ENCODE measurements around the gene PARVB.

Gene PARVB

DNA sequence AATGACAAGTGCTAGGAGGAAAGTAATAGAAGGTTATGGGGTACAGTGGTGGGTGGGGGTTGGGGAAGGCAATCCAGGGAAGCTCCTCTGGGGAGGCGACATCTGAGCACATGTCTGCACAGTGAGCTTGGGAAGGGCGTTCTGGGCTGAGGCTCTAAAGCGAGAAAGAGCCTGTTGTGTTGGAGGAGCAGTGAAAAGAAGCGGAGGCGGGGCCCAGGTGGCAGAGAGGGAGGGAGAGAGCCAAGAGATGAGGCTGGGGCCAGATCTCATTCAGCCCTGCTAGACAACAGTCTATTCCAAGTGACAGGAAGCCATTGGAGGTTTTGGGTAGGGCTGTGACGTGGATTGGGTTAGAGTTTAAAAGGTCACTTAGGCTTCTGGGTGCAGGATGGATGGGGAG, 101.3 kb downstream of the PARVB start:
- TF ChIP-seq SUZ12 (IDR thresholded peaks at IDR 0.05; ENCODE audit: extremely low read depth, insufficient read depth, insufficient read length) = no peak
- no peak for TF ChIP-seq YY1 (IDR thresholded peaks at IDR 0.05; ENCODE audit: insufficient read depth, insufficient read length)
- TF ChIP-seq ZNF274 (IDR thresholded peaks at IDR 0.05; ENCODE audit: low read depth, low read length) = no peak
- Histone ChIP-seq H3K27me3 (ENCODE audit: insufficient read depth, insufficient read length) (no peaks in the 10 kb centered on the region), H3K9me3 (ENCODE audit: insufficient read depth, low read length) (peaks cover 18% of the 10 kb centered on the region)

DNA sequence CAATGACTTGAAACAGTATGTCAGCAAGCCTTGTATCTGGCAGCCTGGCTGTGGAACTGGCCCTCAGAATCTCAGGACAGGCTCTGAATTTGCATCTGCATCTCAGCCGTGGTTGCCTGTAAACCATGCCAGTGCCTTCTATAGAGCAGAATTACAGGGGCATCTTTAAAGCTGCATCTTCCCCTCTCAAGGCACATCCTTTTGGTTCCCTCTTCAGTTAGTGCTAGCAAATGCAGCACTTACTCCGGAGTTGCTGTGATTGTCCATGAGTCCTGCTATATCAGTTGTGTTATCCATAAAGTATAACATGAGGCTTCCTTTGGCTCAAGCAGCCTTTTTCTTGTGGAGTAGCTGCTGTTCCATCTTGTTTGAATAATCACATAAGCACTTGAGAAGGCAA, 102.7 kb downstream of the PARVB start:
- Histone ChIP-seq H3K27me3 (ENCODE audit: insufficient read depth, insufficient read length) (no peaks in the 10 kb centered on the region), H3K4me1 (ENCODE audit: insufficient read depth, insufficient read length) (no peaks in the 10 kb centered on the region), H3K9ac (ENCODE audit: insufficient read length, low read depth) (no peak overlapping the region), H3K4me3 (ENCODE audit: insufficient read length, low read depth) (no peak overlapping the region), H3K9me3 (ENCODE audit: insufficient read depth, low read length) (peaks cover 18% of the 10 kb centered on the region), H3K36me3 (ENCODE audit: insufficient read depth, insufficient read length, low read length) (no peaks in the 10 kb centered on the region)
- no peak for TF ChIP-seq SUZ12 (IDR thresholded peaks at IDR 0.05; ENCODE audit: extremely low read depth, insufficient read depth, insufficient read length)
- no peak for TF ChIP-seq YY1 (IDR thresholded peaks at IDR 0.05; ENCODE audit: insufficient read depth, insufficient read length)
- TF ChIP-seq ZNF274 (IDR thresholded peaks at IDR 0.05; ENCODE audit: low read depth, low read length) = no peak
- DNase-seq (ENCODE audit: low read depth, low spot score) = no peak

More for the DNA sequence above, 101.3 kb downstream of the PARVB start:
- no peak overlapping the region for H3K4me3 ChIP-seq (ENCODE audit: insufficient read length, low read depth)
- H3K4me1 ChIP-seq (ENCODE audit: insufficient read depth, insufficient read length) = no peaks in the 10 kb centered on the region
- H3K36me3 ChIP-seq (ENCODE audit: insufficient read depth, insufficient read length, low read length) = no peaks in the 10 kb centered on the region
- DNase-seq (ENCODE audit: low read depth, low spot score) = no peak
- no peak overlapping the region for H3K9ac ChIP-seq (ENCODE audit: insufficient read length, low read depth)

DNA sequence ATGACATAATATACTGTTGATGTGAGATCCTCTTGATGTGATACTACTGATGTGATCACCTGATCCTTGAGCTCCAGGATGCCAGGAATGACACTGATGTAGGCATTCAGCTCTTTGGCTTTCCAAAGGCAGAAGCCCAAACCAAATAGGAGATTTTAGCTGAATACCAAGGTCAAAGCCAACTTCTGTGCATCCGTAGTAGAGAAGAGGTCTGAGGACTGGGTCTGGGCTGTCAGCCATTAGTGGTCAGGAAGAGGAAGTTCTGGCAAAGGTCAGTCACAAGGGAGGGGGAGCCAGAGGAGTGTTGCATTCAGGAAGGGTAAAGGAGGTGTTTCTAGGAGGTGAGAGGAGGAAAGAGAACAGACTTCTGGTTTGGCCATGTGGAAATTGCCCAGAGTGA, 103.3 kb downstream of the PARVB start:
- no peak for DNase-seq (ENCODE audit: low read depth, low spot score)
- no peak overlapping the region for H3K9ac ChIP-seq (ENCODE audit: insufficient read length, low read depth)
- H3K9me3 ChIP-seq (ENCODE audit: insufficient read depth, low read length) = peaks cover 18% of the 10 kb centered on the region
- H3K4me1 ChIP-seq (ENCODE audit: insufficient read depth, insufficient read length) = no peaks in the 10 kb centered on the region
- no peak overlapping the region for H3K4me3 ChIP-seq (ENCODE audit: insufficient read length, low read depth)
- H3K27me3 ChIP-seq (ENCODE audit: insufficient read depth, insufficient read length) = no peaks in the 10 kb centered on the region
- H3K36me3 ChIP-seq (ENCODE audit: insufficient read depth, insufficient read length, low read length) = no peaks in the 10 kb centered on the region
- TF ChIP-seq ZNF274 (IDR thresholded peaks at IDR 0.05; ENCODE audit: low read depth, low read length) (no peak), YY1 (IDR thresholded peaks at IDR 0.05; ENCODE audit: insufficient read depth, insufficient read length) (no peak), SUZ12 (IDR thresholded peaks at IDR 0.05; ENCODE audit: extremely low read depth, insufficient read depth, insufficient read length) (no peak)

DNA sequence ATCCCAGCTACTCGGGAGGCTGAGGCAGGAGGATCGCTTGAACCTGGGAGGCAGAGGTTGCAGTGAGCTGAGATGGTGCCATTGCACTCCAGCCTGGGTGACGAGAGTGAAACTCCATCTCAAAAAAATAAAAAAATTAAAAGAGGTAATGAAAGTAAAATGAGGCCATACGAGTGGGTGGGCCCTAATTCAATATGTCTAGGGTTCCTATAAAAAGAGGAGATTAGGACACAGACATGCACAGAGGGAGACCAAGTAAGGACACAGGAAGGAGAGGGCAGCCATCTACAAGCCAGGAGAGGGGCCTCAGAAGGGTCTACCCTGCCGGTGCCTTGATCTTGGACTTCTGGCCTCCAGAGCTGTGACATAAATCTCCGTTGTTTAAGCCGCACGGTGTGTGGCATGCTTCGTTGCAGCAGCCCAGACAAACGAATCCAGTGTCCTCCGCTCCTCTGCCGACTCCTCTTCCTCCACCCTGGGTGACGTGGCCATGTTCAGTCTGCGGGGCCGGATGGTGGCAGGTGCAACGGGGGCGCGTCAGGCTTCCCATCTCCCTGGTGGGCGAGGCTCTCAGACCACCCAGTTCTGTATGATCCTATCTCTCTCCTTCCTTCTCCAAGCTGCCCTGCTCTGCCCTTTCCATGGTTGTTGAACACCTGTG, 105.0 kb downstream of the PARVB start:
- Histone ChIP-seq H3K9me3 (ENCODE audit: insufficient read depth, low read length) (peaks cover 18% of the 10 kb centered on the region), H3K9ac (ENCODE audit: insufficient read length, low read depth) (no peak overlapping the region), H3K36me3 (ENCODE audit: insufficient read depth, insufficient read length, low read length) (no peaks in the 10 kb centered on the region), H3K4me3 (ENCODE audit: insufficient read length, low read depth) (no peak overlapping the region), H3K27me3 (ENCODE audit: insufficient read depth, insufficient read length) (no peaks in the 10 kb centered on the region), H3K4me1 (ENCODE audit: insufficient read depth, insufficient read length) (no peaks in the 10 kb centered on the region)
- TF ChIP-seq SUZ12 (IDR thresholded peaks at IDR 0.05; ENCODE audit: extremely low read depth, insufficient read depth, insufficient read length) (no peak), ZNF274 (IDR thresholded peaks at IDR 0.05; ENCODE audit: low read depth, low read length) (no peak), YY1 (IDR thresholded peaks at IDR 0.05; ENCODE audit: insufficient read depth, insufficient read length) (no peak)
- DNase-seq (ENCODE audit: low read depth, low spot score) = no peak

DNA sequence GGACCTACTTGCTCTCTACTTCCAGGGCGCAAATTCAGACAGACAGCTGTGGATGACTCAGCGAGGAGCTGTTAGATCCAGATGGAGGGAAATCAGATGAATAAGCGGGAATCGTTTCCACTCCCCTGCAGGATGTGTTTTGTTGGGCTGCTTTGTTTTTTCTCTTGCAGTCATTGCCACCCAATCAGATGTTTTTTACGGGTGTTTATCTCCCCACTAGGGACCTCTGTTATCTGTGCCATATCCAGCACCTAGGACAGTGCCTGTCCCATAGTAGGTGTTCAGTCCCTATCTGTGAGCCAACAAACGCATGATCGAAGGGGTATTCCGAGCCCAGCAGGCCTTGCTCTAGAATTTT, 105.5 kb downstream of the PARVB start:
- no peak overlapping the region for H3K4me3 ChIP-seq (ENCODE audit: insufficient read length, low read depth)
- H3K9me3 ChIP-seq (ENCODE audit: insufficient read depth, low read length) = peaks cover 18% of the 10 kb centered on the region
- no peak for TF ChIP-seq ZNF274 (IDR thresholded peaks at IDR 0.05; ENCODE audit: low read depth, low read length)
- no peak for TF ChIP-seq SUZ12 (IDR thresholded peaks at IDR 0.05; ENCODE audit: extremely low read depth, insufficient read depth, insufficient read length)
- no peak for TF ChIP-seq YY1 (IDR thresholded peaks at IDR 0.05; ENCODE audit: insufficient read depth, insufficient read length)
- H3K36me3 ChIP-seq (ENCODE audit: insufficient read depth, insufficient read length, low read length) = no peaks in the 10 kb centered on the region
- no peak overlapping the region for H3K9ac ChIP-seq (ENCODE audit: insufficient read length, low read depth)
- no peaks in the 10 kb centered on the region for H3K27me3 ChIP-seq (ENCODE audit: insufficient read depth, insufficient read length)
- DNase-seq (ENCODE audit: low read depth, low spot score) = no peak
- no peaks in the 10 kb centered on the region for H3K4me1 ChIP-seq (ENCODE audit: insufficient read depth, insufficient read length)

DNA sequence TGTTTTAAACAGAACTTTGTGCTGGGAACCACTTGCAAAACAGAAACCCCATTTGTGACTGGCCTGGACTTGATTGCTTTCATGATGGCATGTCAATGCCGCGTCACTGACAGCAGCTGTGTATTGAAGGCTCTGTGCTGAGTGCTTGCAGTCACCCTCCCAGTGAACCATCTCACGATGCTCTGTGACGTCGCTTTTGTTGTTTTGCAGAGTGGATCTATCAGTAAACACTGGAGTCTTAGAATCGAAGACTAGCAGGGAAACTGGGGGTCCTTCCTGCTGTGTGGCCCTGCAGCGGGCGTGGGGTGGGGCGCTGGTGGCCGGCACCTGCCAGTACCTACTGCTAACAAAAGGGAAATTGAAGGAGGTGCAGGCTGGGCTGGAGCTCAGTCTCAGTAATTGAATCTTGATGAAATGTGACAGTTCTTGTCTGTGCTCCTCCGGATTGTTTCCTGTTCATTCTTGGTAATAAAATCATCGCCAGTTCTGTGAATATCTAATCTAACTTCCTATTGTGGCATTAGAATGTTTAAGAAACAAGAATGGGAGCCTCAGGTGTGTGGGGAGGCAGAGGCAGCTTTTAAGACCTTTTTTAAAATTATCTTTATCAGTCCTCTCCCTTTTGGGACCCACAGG, 106.1 kb downstream of the PARVB start:
- Histone ChIP-seq H3K9ac (ENCODE audit: insufficient read length, low read depth) (no peak overlapping the region), H3K27me3 (ENCODE audit: insufficient read depth, insufficient read length) (no peaks in the 10 kb centered on the region), H3K4me1 (ENCODE audit: insufficient read depth, insufficient read length) (no peaks in the 10 kb centered on the region), H3K4me3 (ENCODE audit: insufficient read length, low read depth) (no peak overlapping the region), H3K9me3 (ENCODE audit: insufficient read depth, low read length) (peaks cover 18% of the 10 kb centered on the region), H3K36me3 (ENCODE audit: insufficient read depth, insufficient read length, low read length) (no peaks in the 10 kb centered on the region)
- no peak for DNase-seq (ENCODE audit: low read depth, low spot score)
- TF ChIP-seq ZNF274 (IDR thresholded peaks at IDR 0.05; ENCODE audit: low read depth, low read length) (no peak), SUZ12 (IDR thresholded peaks at IDR 0.05; ENCODE audit: extremely low read depth, insufficient read depth, insufficient read length) (no peak), YY1 (IDR thresholded peaks at IDR 0.05; ENCODE audit: insufficient read depth, insufficient read length) (no peak)

DNA sequence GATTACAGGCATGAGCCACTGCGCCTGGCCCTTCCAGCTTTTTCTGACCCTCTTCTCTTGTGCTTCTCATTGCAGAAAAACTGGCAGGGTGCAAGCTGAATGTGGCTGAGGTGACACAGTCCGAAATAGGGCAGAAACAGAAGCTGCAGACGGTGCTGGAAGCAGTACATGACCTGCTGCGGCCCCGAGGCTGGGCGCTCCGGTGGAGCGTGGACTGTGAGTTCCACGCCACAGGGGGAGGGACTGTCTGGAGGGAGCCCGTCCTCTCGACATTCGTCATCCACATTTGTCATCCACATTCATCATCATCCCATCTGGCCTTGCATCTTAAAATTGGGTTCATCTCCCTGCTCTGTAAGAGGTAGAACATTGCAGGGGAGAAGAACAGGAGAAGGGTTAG, 107.3 kb downstream of the PARVB start:
- DNase-seq (ENCODE audit: low read depth, low spot score) = no peak
- H3K36me3 ChIP-seq (ENCODE audit: insufficient read depth, insufficient read length, low read length) = peaks cover 4% of the 10 kb centered on the region
- no peaks in the 10 kb centered on the region for H3K4me1 ChIP-seq (ENCODE audit: insufficient read depth, insufficient read length)
- H3K9me3 ChIP-seq (ENCODE audit: insufficient read depth, low read length) = peaks cover 20% of the 10 kb centered on the region
- H3K4me3 ChIP-seq (ENCODE audit: insufficient read length, low read depth) = no peak overlapping the region
- TF ChIP-seq SUZ12 (IDR thresholded peaks at IDR 0.05; ENCODE audit: extremely low read depth, insufficient read depth, insufficient read length) = no peak
- TF ChIP-seq ZNF274 (IDR thresholded peaks at IDR 0.05; ENCODE audit: low read depth, low read length) = no peak
- no peak for TF ChIP-seq YY1 (IDR thresholded peaks at IDR 0.05; ENCODE audit: insufficient read depth, insufficient read length)
- no peaks in the 10 kb centered on the region for H3K27me3 ChIP-seq (ENCODE audit: insufficient read depth, insufficient read length)
- H3K9ac ChIP-seq (ENCODE audit: insufficient read length, low read depth) = no peak overlapping the region

All from NT2/D1 (cell line).